Activated B cell treated with CpG ODN at 0.5 μM for 24 hours (primary cell): Measurements from ENCODE around the gene TMBIM4. TPM values are rescaled to one million over a fixed set of nuclear protein-coding genes. Genes with fewer than 3 reads are reported as not detected.
A peak's percentile ranks its signal among the peaks of the same experiment; 100 is the strongest.

Experiments used
- ATAC-seq: fragments of 200-7000 bp; cut with Tn5 transposase; one replicate; pipeline ENCODE4 v1.10.0; 2021; ENCODE audit warnings: low read depth, mild to moderate bottlenecking, moderate library complexity
- CTCF ChIA-PET: fragments of 350-600 bp; sonication (Branson Sonifier 250); formaldehyde crosslinking; loops from one replicate; lab custom pipeline; 2021; ENCODE audit warnings: antibody characterized with exemption; lab: Charles Lee
- POLR2A ChIA-PET: fragments of 350-600 bp; sonication (Branson Sonifier 250); formaldehyde crosslinking; loops from one replicate; lab custom pipeline; 2021; ENCODE audit warnings: antibody characterized with exemption; lab: Charles Lee
- DNase-seq: peaks from one replicate; pipeline ENCODE4 v3.0.0; 2022
- H3K27ac Mint-ChIP-seq: one replicate; pipeline ENCODE4 v1.8.0; 2020; ENCODE audit warnings: mixed read lengths
- H3K27me3 Mint-ChIP-seq: one replicate; pipeline ENCODE4 v1.8.0; 2021; ENCODE audit warnings: mixed read lengths
- H3K36me3 Mint-ChIP-seq: one replicate; pipeline ENCODE4 v1.8.0; 2021; ENCODE audit warnings: low read depth, mixed read lengths
- H3K4me1 Mint-ChIP-seq: one replicate; pipeline ENCODE4 v1.8.0; 2021; ENCODE audit warnings: mixed read lengths
- H3K4me3 Mint-ChIP-seq: one replicate; pipeline ENCODE4 v1.8.0; 2020; ENCODE audit warnings: mild to moderate bottlenecking, mixed read lengths
- H3K9me3 Mint-ChIP-seq: one replicate; pipeline ENCODE4 v1.8.0; 2020; ENCODE audit warnings: mixed read lengths
- intact Hi-C: fragments of 100-400 bp; cut with micrococcal nuclease; formaldehyde crosslinking; loops from one replicate; pipeline ENCODE4 v1.15.1; 2024
- total RNA-seq: library from RNA; stranded (reverse); gene quantifications from 2 replicates; pipeline ENCODE4 v1.2.3, GENCODE V29; 2022
- TF ChIP-seq, protein P1 (sequence below): fragments of 200-600 bp; IDR thresholded peaks from one replicate; pipeline ENCODE4 v1.8.0; 2022; ENCODE audit warnings: antibody characterized with exemption, mild to moderate bottlenecking

Gene TMBIM4
- total RNA-seq, 1 donor from 2014 or later, result 93.5 TPM

DNA sequence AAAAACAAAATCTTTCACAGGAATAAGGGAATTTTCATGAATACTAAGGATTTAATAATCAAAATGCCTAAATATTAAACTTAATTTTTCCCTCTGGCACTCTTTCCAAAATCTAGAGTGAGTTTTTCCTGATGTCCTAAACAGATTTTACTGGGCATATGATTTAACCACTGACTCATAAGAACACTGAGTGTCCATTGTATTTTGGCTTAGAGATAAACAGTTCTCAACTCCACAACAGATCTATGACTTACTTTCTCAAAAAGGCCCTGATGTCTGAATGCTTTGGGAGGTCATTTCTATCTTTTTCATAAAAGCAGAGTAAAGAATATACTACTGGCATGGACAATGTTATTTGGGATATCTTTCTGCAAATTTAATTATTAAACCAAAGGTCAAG lies 15.0 kb downstream of the TMBIM4 start:
- POLR2A ChIA-PET, result interaction anchor here (1.8 kb wide), 1 partner anchor 14 kb away, joined by 8 read pairs; the partner anchor contains the start of gene TMBIM4
- CTCF ChIA-PET, result no interaction called here
- H3K4me1 Mint-ChIP-seq, result peaks cover 36% of the 10 kb centered on the region
- intact Hi-C loops, result no loop called here
- TF ChIP-seq, protein P1, sequence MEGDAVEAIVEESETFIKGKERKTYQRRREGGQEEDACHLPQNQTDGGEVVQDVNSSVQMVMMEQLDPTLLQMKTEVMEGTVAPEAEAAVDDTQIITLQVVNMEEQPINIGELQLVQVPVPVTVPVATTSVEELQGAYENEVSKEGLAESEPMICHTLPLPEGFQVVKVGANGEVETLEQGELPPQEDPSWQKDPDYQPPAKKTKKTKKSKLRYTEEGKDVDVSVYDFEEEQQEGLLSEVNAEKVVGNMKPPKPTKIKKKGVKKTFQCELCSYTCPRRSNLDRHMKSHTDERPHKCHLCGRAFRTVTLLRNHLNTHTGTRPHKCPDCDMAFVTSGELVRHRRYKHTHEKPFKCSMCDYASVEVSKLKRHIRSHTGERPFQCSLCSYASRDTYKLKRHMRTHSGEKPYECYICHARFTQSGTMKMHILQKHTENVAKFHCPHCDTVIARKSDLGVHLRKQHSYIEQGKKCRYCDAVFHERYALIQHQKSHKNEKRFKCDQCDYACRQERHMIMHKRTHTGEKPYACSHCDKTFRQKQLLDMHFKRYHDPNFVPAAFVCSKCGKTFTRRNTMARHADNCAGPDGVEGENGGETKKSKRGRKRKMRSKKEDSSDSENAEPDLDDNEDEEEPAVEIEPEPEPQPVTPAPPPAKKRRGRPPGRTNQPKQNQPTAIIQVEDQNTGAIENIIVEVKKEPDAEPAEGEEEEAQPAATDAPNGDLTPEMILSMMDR, result no peak
- H3K27me3 Mint-ChIP-seq, result no peaks in the 10 kb centered on the region
- H3K36me3 Mint-ChIP-seq, result peaks cover 53% of the 10 kb centered on the region
- no peak overlapping the region for H3K4me3 Mint-ChIP-seq
- ATAC-seq (no peak), DNase-seq (no peak)
- no peak overlapping the region for H3K27ac Mint-ChIP-seq
- H3K9me3 Mint-ChIP-seq, result no peaks in the 10 kb centered on the region

DNA sequence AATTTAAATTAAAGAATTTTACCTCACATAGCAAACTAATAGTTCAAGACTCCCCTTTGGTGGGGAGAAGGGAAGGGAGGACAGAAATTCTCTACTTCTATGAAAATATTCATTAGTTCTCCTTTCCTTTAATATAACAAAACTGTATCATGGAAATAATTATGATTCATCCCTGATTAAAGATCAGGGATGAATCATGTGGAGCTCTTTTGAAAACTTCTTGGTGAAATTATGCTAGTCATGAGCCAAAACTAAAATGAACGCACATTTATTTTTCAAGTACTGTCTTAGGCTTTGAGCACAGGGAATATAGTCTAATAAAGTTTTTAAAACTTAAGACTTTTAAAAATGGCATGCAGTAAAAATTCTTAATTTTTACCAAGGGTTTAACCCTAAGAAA lies 17.1 kb downstream of the TMBIM4 start:
- POLR2A ChIA-PET, result no interaction called here
- H3K36me3 Mint-ChIP-seq, result peaks cover 58% of the 10 kb centered on the region
- ATAC-seq (no peak), DNase-seq (no peak)
- H3K9me3 Mint-ChIP-seq, result no peaks in the 10 kb centered on the region
- H3K4me3 Mint-ChIP-seq, result no peak overlapping the region
- CTCF ChIA-PET, result interaction anchor here (0.6 kb wide), 1 partner anchor 35 kb away, joined by 4 read pairs; no protein-coding TSS in a partner anchor
- no peak overlapping the region for H3K27ac Mint-ChIP-seq
- no peaks in the 10 kb centered on the region for H3K27me3 Mint-ChIP-seq
- TF ChIP-seq, protein P1, result no peak
- intact Hi-C loops, result no loop called here
- H3K4me1 Mint-ChIP-seq, result peaks cover 24% of the 10 kb centered on the region

DNA sequence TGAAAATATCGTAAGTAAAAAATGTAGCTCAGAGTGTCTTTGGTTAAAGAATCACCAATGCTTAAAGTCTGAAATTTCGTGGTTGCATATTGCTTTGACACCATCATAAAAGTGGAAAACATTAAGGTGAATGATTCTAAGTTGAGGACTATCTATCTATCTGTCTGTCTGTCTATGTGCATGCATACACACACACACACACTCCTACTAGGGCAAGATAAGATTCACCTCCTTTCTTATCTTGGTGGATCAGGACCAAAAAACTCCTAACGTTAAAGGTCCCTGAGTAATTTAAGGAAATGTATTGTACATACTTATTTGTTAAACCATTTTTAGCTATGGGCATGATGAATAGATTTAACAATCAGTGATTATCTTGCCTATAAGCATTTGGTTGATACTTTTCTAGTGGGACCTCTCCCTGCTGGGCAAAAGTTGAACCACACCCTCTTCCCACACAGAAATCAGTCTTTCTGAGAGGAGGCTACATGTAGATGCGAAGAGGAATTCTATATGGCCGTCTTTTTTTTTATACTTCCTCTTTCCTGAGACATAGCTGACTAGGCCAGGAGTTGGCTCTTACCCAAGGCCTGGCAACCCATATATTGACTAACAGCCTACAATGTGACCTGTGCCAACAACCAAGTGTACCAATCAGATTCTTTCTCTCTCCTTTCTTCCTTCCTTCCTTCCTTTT lies 19.9 kb downstream of the TMBIM4 start:
- Mint-ChIP-seq H3K4me3 (no peak overlapping the region), H3K9me3 (no peaks in the 10 kb centered on the region), H3K36me3 (peaks cover 64% of the 10 kb centered on the region), H3K4me1 (peaks cover 25% of the 10 kb centered on the region), H3K27me3 (no peaks in the 10 kb centered on the region), H3K27ac (no peak overlapping the region)
- POLR2A ChIA-PET, result interaction anchor here (1.1 kb wide), 1 partner anchor 19 kb away, joined by 3 read pairs; the partner anchor contains the start of gene LLPH
- CTCF ChIA-PET, result interaction anchor here (1.5 kb wide), 1 partner anchor 19 kb away, joined by 3 read pairs; the partner anchor contains the start of gene LLPH
- DNase-seq (no peak), ATAC-seq (no peak)
- TF ChIP-seq, protein P1, result no peak
- intact Hi-C loops, result loop anchor here (2.0 to 5.0 kb wide), 2 partner anchors 19 to 87 kb away; partner anchors contain the start of gene TMBIM4

DNA sequence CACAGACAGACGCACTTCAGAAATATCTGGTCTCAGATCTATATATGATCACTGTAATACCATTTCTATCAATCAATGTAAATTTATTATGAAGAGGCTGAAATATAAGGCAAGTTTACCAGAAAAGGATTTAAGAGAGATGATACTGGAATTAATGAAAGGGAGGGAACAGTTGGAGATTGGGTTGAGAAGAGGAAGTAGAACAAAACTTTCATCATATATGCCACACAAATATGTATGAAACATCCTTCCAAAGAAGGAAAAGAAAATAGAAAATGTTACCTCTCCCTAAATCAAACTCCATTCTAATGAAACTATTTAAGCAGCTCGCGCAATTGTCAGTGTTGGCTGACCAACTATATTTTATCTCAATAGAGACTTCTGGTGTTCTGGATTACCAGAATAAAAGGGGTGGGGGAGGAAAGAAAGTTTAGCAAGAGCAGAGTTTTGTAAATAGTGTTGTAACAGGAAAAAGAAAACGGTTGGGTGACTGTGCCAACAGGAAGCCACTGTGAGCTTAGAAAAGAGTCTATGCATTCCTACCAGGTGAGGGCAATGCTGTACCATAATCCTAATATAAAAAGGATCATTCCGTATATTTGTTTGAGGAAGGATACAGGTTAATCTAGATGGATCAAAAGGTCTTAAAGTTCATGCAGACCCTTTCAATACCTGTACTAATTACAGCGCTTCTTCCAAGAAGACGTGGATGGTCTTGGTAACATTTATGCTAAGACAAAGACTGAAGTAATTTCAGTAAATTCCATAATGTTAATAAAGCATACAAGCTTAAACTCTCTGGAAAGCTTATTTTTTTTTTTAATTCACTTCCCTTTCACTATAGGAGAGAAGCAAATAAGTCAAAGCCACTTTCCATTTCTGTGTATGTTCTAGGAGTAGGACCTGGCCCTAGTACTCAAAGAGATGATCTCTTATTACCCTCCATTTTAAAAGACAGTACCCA lies 24.7 kb downstream of the TMBIM4 start:
- H3K4me1 Mint-ChIP-seq, result peaks cover 20% of the 10 kb centered on the region
- CTCF ChIA-PET, result interaction anchor here (0.7 to 1.7 kb wide), 12 partner anchors 14 to 555 kb away, joined by 3 to 8 read pairs (median 4); partner anchors contain the start of gene LLPH

More for the DNA sequence above, 24.7 kb downstream of the TMBIM4 start:
- TF ChIP-seq, protein P1, result no peak
- Mint-ChIP-seq H3K27me3 (no peaks in the 10 kb centered on the region), H3K4me3 (no peak overlapping the region), H3K36me3 (peaks cover 92% of the 10 kb centered on the region), H3K27ac (peak overlapping the region; percentile 56), H3K9me3 (peaks cover 5% of the 10 kb centered on the region)
- ATAC-seq (no peak), DNase-seq (no peak)
- POLR2A ChIA-PET, result interaction anchor here (0.8 to 1.4 kb wide), 3 partner anchors 13 to 24 kb away, joined by 3 read pairs; no protein-coding TSS in a partner anchor
- intact Hi-C loops, result loop anchor here (1.0 to 5.0 kb wide), 4 partner anchors 92 to 716 kb away; no protein-coding TSS in a partner anchor
